Measurements from ENCODE around the gene SNCAIP.
"Not testable (repeated sequence)": the region's sequence is repeated elsewhere in the genome, so short reads cannot be mapped to it uniquely, and the experiment has no call there.

The SNCAIP gene

GRCh38 chr5:122362361-122362760, 50.3 kb downstream of the SNCAIP start:
- DNase-seq (ENCODE audit: low spot score) = no peak

DNA sequence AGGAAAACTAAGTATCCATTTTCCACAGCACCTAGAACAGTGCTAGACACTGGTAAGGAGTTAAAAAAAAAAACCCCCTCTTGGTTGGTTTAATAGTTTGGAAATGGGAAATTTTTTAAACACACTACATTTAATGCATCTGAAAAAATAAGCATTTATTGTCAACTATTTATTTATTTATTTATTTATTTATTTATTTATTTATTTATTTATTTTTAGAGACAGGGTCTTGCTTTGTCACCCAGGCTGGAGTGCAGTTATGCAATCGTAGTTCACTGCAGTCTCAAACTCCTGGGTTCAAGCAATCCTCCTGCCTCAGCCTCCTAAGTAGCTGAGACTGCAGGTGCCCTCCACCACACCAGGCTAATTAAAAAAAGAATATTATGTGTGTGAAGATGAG, 51.6 kb downstream of the SNCAIP start:
- DNase-seq (ENCODE audit: low spot score) = no peak

DNA sequence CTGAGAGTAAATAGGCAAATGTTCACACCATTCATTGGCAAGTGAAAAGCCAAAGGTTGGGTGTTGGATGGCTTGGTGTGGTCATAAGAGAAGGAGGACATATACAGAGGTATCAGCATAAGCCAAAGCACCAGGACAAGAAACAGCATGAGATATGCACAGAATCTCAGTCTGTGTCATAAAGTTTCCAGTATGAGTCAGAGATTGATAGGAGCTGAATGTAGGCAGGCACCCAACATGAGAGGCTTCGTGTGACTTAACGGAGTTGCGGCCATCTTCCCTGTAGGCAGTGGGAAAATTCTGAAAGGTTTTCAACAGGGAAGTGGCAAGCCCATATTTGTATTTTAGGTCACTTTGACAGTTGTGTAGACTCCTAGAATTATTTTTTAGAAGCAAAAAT, 54.5 kb downstream of the SNCAIP start:
- DNase-seq (ENCODE audit: low spot score) = no peak

DNA sequence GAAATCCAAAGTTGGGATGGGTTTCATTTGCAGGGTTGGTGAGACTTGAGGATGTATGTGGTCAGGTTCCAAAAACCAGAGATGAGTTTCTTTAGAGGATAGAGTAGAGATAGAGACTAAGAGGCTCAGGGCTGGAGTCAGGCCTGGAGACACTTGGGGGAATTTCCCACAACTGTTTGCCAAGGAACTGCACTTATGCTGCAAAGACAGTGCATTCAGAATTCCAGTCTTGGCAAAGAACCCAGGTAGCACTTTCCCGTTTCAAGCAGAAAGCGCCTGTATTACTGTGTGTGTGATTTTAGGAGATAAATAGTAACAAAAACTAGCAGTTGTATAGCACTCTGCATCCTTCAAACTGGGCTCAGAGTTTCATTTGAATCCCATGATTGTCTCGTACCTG, 55.4 kb downstream of the SNCAIP start:
- DNase-seq (ENCODE audit: low spot score) = no peak

- no peak for DNase-seq (ENCODE audit: low spot score)
Observed at GRCh38 chr5:122368510-122369251, 56.6 kb downstream of the SNCAIP start.

DNA sequence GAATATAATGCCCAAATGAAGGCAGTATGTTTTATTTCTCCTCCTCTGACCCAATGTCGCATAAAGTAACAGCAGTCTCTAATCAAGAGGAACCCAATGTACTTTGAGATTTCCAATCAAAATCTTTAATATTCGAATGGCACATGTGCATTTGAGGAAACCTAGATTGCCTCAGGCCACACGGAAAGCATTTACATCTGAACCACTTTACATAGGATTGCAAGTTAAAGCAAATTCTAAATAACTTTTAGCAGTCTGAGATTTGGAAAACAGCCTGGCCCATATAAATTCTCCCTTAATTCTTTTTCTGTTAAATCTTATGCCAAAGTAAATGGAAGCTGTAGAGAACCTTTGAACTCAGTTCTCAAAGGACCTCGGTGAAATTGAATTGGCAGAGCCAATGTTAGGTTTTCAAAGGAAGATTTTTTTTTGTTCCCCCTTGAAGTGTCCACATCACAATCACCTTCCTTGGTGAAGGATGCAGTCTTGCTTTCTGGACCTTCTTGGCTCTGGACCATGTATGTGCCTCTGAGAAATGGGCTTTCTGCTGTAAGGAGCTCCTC, 57.3 kb downstream of the SNCAIP start:
- no peak for DNase-seq (ENCODE audit: low spot score)

DNA sequence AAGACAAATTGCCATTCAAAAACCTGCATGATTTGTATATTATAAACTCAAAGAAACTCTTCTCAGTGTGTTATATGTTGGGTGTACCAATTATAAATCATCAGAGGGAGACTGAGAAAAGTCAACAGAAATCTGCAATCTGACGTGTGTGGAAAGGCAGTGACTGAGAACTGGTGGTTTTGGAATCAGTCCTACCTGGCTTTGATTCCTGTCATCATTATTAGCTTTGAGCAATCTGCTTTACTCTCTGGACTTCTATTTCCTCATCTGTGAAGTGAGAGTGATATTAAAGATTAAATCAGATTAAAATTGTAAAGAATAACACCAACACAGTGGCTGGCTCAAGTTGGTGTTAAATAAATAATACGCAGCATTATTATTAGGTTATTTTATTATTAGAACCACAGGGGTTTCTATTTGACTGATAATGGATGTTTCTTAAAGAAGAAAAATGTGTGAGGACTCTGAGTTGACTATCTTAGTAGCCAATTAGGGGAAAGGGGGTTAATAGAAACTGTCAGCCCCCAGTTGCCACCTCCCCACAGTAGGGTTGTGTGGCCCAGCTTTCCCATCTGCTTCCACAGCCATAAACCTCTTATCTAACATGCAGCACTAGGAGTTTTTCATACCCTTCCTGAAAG, 59.6 kb downstream of the SNCAIP start:
- DNase-seq (ENCODE audit: low spot score) = no peak

- DNase-seq (ENCODE audit: low spot score) = no peak
Observed at GRCh38 chr5:122374110-122374509, 62.1 kb downstream of the SNCAIP start.

GRCh38 chr5:122375801-122376200, 63.8 kb downstream of the SNCAIP start:
- no peak for DNase-seq (ENCODE audit: low spot score)

DNA sequence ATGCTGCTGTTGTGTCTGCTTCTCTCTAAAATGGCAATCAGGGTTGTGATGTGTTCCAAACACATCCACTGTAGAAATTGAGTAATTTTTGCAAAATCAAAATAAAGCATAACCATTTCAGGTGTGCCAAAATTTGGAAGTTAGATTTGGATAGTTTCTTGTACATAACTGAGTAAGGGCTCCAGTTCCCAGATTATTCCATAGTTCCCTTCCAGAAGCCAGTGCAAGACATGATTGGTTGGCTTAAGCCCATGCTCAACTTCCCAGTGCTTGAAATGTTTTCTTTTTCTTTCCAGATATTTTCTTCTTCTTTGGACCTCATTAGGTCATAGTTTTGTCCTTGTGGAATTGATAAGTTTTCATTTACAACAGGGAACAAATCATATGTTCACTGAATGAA, 64.2 kb downstream of the SNCAIP start:
- DNase-seq (ENCODE audit: low spot score) = no peak

GRCh38 chr5:122377026-122377425, 65.0 kb downstream of the SNCAIP start:
- DNase-seq (ENCODE audit: low spot score) = no peak

- DNase-seq (ENCODE audit: low spot score) = not testable (repeated sequence)
Observed at GRCh38 chr5:122382938-122383337, 70.9 kb downstream of the SNCAIP start.

DNA sequence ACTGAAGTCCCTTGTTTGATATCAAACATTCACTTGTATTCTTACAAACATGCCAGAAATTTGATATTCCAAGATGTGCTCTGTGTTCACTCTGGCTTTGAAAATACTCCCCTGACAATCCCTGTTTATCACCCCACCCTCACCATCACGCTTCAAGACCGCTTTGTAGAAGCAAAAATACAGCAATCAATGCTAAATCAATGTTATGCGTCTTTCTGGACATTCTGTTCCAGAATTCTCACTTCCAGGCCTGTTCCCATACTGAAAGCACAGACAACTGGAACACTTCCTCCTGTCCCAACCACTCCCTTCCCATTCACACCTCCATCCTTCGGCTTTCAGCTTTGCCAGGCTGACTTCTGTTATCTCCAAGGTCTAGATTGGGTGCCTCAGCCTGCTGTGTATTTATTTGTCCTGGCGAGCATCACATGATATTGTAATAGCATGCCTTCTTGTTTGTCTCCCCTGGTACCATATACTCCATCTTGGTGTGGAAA, 72.8 kb downstream of the SNCAIP start:
- DNase-seq (ENCODE audit: low spot score) = no peak

GRCh38 chr5:122385286-122385685, 73.2 kb downstream of the SNCAIP start:
- DNase-seq (ENCODE audit: low spot score) = no peak

DNA sequence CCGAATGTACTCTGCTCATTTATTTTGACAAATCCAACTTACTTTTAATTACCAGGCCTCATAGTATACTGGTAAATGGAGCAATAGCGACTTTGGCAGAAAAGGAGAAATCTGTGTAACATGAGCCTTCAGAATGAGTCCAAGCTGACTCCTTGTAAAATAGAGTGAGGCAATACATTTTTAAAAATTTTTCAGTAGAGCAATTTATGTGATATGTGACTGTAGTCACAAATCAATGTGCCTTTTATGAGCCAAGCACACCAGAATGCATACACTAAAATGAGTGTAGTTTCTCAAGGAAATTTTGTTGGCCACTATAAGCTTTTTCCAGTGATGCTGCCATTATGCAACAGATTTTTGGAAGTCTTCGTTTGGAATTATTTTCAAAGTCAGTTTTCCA, 73.8 kb downstream of the SNCAIP start:
- DNase-seq (ENCODE audit: low spot score) = no peak

- no peak for DNase-seq (ENCODE audit: low spot score)
Observed at GRCh38 chr5:122390154-122390553, 78.1 kb downstream of the SNCAIP start.

DNA sequence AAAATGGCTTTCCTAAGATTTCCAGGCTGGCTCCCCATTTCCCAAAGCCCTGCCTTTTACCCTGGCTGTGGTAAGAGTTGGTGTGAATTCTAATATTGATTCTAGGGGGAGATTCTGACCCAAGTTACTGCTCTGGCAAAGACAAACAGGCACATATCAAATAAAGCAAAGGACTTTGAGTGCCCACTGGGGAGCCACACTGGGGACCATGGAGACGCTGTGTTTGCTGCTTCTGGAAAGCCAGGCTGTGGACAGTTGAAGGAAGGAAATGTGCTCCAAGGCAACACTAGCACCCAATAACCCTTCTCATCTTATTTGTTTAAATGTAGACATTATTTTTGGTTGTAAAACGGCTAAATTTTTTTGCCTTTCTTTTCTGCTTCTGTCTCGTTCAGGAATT, 78.7 kb downstream of the SNCAIP start:
- DNase-seq (ENCODE audit: low spot score) = no peak

DNA sequence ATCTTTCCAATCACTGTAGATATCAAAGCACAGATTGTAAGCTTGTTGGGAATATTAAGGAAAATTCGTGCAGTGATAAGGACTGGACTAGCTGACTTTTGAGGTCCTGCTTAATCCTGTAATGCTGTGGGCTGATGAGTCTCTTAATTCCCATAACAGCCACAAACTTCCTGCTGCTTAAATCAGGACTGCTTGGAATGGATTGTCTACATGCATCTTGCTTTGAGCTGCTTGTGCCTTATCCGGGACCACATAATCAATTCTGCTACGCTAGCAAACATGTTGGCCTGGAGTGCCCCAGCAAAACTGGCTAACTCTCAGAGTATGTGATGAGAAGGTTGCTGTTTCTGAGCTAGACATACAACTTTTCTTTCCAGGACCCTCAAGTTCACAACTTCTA, 79.6 kb downstream of the SNCAIP start:
- no peak for DNase-seq (ENCODE audit: low spot score)

- no peak for DNase-seq (ENCODE audit: low spot score)
Observed at GRCh38 chr5:122392224-122392623, 80.2 kb downstream of the SNCAIP start.

DNA sequence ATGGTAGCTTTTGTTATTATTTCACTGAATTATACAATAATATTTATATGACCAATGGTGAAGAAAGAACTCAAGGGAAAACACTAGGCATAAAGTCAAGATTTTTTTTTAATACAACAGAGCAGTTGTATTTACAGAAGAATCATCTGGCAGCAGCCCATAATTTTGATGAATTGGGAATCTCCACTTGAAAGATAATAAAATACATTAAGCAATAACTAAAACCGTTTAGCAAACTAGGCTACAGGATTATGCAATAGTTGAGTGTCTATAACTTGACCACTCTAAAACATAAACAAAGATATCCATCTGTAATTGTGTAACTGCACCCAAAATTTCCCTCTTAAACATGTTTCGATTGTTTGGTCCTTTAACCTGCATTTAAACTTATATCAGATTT, 80.8 kb downstream of the SNCAIP start:
- DNase-seq (ENCODE audit: low spot score) = no peak

- no peak for DNase-seq (ENCODE audit: low spot score)
Observed at GRCh38 chr5:122394284-122394930, 82.4 kb downstream of the SNCAIP start.

DNA sequence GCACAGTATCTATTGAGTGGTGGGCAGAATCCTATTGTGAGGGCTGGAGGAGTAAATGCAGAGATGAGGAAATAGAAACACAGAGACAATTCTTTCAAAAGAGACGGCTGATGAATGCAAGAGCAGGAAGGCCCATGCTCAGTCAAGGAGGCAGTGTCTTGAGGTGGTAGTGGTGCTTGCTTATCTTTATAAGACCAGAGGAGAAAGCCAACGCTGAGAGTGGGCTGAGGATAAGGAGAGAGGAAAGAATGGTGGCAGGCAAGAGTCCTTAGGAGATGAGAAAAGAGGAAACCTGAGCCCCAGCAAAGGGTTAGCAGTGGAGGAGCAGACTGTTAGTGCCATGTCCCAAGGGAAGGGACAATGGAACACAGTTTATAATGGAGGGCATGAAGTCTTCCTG, 86.0 kb downstream of the SNCAIP start:
- no peak for DNase-seq (ENCODE audit: low spot score)

DNA sequence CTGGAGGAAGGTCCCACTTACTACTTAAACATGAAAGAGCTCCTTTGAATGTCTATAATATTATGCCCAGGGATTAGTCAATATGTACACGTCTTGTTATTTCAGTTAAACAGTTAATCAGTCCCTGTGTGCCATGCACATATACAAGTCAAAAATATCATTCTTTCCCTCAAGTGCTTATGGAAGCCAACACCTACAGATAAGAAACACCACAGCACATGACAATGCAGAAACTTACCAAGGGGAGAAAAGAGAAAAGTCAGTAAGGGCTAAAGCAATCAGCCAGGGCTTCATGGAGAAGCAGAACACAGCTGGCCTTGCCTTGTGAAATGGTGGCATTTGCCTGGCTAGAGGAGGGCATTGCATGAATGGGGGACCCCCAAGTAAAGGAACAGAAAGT, 88.3 kb downstream of the SNCAIP start:
- no peak for DNase-seq (ENCODE audit: low spot score)
